Measurements from ENCODE around the gene ZNF407. TPM values are rescaled to one million over a fixed set of nuclear protein-coding genes. Genes with fewer than 3 reads are reported as not detected.

ZNF407 gene
- total and polyA plus RNA-seq, 4 donors, result 1.9 to 16.5 (median 6.6) TPM

- no peak for TF ChIP-seq ZBTB33 (IDR thresholded peaks at IDR 0.05)
- TF ChIP-seq RXRA (IDR thresholded peaks at IDR 0.05), result no peak
Observed at GRCh38 chr18:74825460-74825859, 227.8 kb downstream of the ZNF407 start (continued).

GRCh38 chr18:74826572-74826971 is 228.9 kb downstream of the ZNF407 start:
- Histone ChIP-seq H3K4me3 (ENCODE audit: low read depth in 1 of 3, low read length in 3 of 3) (no peak overlapping the region), H3K27ac (ENCODE audit: low read depth in 1 of 2, low read length in 2 of 2) (no peak overlapping the region), H3K9ac (ENCODE audit: low read depth in 1 of 2, low read length in 2 of 2) (no peak overlapping the region), H3K4me1 (ENCODE audit: control insufficient read depth in 4 of 4, insufficient read depth in 4 of 4, low read length in 3 of 4) (no peaks in the 10 kb centered on the region), H3K9me3 (ENCODE audit: control insufficient read depth in 4 of 4, low read length in 3 of 4) (no peaks in the 10 kb centered on the region), H3K36me3 (ENCODE audit: control insufficient read depth in 4 of 4, insufficient read depth in 3 of 4, low read depth in 1 of 4, low read length in 3 of 4) (no peaks in the 10 kb centered on the region), H3K27me3 (ENCODE audit: control insufficient read depth in 4 of 4, insufficient read depth in 4 of 4, low read length in 3 of 4) (no peaks in the 10 kb centered on the region)
- no peak for DNase-seq (ENCODE audit: low spot score)
- TF ChIP-seq YY1 (IDR thresholded peaks at IDR 0.05), result no peak
- 92% methylated on average over 5 of the region's 5 CpGs for WGBS

GRCh38 chr18:74828200-74828599 is 230.5 kb downstream of the ZNF407 start:
- Histone ChIP-seq H3K9ac (ENCODE audit: low read depth in 1 of 2, low read length in 2 of 2) (no peak overlapping the region), H3K27me3 (ENCODE audit: control insufficient read depth in 4 of 4, insufficient read depth in 4 of 4, low read length in 3 of 4) (no peaks in the 10 kb centered on the region), H3K27ac (ENCODE audit: low read depth in 1 of 2, low read length in 2 of 2) (no peak overlapping the region), H3K36me3 (ENCODE audit: control insufficient read depth in 4 of 4, insufficient read depth in 3 of 4, low read depth in 1 of 4, low read length in 3 of 4) (no peaks in the 10 kb centered on the region), H3K4me3 (ENCODE audit: low read depth in 1 of 3, low read length in 3 of 3) (no peak overlapping the region), H3K9me3 (ENCODE audit: control insufficient read depth in 4 of 4, low read length in 3 of 4) (no peaks in the 10 kb centered on the region), H3K4me1 (ENCODE audit: control insufficient read depth in 4 of 4, insufficient read depth in 4 of 4, low read length in 3 of 4) (no peaks in the 10 kb centered on the region)
- TF ChIP-seq HNF4A (conservative IDR thresholded peaks at IDR 0.05) (no peak), CTCF (IDR thresholded peaks at IDR 0.05; ENCODE audit: low read depth, low read length, missing input control) (no peak), RXRA (IDR thresholded peaks at IDR 0.05) (no peak), EGR1 (IDR thresholded peaks at IDR 0.05; ENCODE audit: low read depth in 2 of 2) (no peak), FOXA1 (IDR thresholded peaks at IDR 0.05) (no peak), ZBTB33 (IDR thresholded peaks at IDR 0.05) (no peak), SP1 (IDR thresholded peaks at IDR 0.05) (no peak), TAF1 (conservative IDR thresholded peaks at IDR 0.05) (no peak), FOXA2 (IDR thresholded peaks at IDR 0.05) (no peak), ATF3 (IDR thresholded peaks at IDR 0.05) (no peak)
- DNase-seq (ENCODE audit: low spot score), result no peak
- 69% methylated on average over 3 of the region's 3 CpGs for WGBS
